Brain microvascular endothelial cell (primary cell): Measurements from ENCODE around the gene CHPF.

ENCODE experiments used
- DNase-seq: peaks from one replicate; pipeline ENCODE4 v3.0.0-alpha.2; 2020
- H3K27ac ChIP-seq: fragments of 250-450 bp; sonication (Bioruptor Pico); 2 replicates; pipeline ENCODE4 v1.5.1; 2020; ENCODE audit warnings: mild to moderate bottlenecking, moderate library complexity
- H3K27me3 ChIP-seq: fragments of 250-450 bp; sonication (Bioruptor Pico); replicated peaks from 2 replicates; pipeline ENCODE4 v1.5.1; 2020; ENCODE audit warnings: mild to moderate bottlenecking
- H3K36me3 ChIP-seq: fragments of 250-450 bp; sonication (Bioruptor Pico); replicated peaks from 2 replicates; pipeline ENCODE4 v1.5.1; 2020; ENCODE audit warnings: mild to moderate bottlenecking
- H3K4me3 ChIP-seq: 2 replicates; pipeline ENCODE4 v1.5.1; 2011; ENCODE audit warnings: low read depth, mild to moderate bottlenecking, control low read depth, low read length, moderate library complexity
- CTCF ChIP-seq: IDR thresholded peaks from 2 replicates; pipeline ENCODE4 v1.5.1; 2011; ENCODE audit warnings: low read depth, mild to moderate bottlenecking, moderate library complexity, low read length, control low read depth, inconsistent platforms; ENCODE audit errors: missing control alignments
- in situ Hi-C: cut with HindIII; loops from 2 replicates; pipeline ENCODE4 v1.10.0; 2017; ENCODE audit warnings: low sequenced_read_pairs, low pct_ligation_motif_present

The CHPF gene

DNA sequence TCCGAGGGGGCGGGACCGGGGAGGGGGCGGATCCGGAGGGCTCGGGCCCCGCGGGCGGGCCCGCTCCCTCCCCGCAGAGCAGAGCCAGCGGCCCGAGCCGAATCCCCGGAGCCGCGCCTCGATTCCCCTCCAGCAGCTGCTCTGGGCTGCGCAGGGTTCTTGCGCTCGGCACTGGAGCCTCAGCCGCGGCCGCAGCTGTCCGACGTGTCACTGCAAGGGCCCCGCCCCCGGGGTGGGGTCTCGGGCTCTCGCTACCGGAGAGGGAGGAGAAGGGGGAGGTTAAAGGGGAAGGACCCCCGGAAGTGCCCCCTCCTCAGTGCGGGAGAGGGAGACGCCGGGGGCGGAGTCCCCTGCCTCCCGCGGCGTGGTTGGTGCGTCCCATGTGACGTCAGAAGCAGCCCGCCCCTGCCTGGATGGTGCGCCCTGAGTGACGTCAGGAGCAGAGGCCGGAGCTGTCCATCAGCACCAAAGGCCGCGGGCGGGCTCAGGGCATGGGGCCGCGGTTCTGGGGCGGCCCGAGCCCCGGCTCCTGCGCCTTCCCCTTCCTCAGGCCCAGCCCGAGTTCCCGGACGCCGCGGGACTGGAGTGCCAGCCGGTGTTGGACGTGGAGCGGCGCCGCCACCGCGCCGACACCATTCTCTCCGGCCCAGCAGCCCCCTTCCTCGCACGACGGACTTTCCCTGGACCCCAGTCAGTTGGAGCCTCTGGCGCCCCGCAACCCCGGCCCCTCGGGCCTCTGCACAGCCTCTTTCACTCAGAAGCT, at the start of gene CHPF, which contains the start of gene TMEM198:
Gene CHPF (minus strand): TSS at position 214 of the 763 bp plus-strand sequence. CDS start 271 bp downstream, outside the sequence.
Gene TMEM198 (plus strand): TSS at position 433 of the 763 bp plus-strand sequence. CDS start 700 bp downstream, outside the sequence.
- peak; percentile 96 for DNase-seq
- H3K36me3 ChIP-seq, result peaks cover 26% of the 10 kb centered on the region
- no peak for TF ChIP-seq CTCF
- peak within 1 kb of the TSS; percentile 61 for H3K27ac ChIP-seq
- in situ Hi-C loops, result no loop called here
- H3K4me3 ChIP-seq, result peak within 1 kb of the TSS; percentile 70
- no peaks in the 10 kb centered on the region for H3K27me3 ChIP-seq

- H3K27me3 ChIP-seq, result no peaks in the 10 kb centered on the region
- in situ Hi-C loops, result no loop called here
Observed at GRCh38 chr2:219593154-219593553, 49.5 kb upstream of the CHPF start.

DNA sequence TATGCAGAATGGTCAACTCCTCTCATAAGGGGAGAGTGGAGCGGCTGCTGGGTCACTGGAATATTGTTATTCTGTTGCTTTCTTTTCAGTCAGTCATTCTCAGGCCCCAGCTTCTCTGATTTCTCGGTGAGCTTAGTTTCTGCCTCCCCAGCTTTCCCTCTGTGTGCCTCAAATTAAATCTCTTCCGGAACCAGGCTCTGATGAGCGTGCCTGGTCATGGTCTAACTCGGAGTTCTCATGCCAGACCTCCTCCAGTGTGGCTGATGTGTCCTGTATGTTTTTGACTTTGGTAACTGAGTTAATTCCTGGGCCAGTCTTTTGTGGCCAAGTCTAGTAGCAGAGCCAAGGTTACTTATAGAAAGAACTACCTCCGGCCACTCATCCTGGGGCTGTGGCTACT, 49.1 kb upstream of the CHPF start:
- no peak for DNase-seq
- H3K27ac ChIP-seq, result no peak overlapping the region
- H3K4me3 ChIP-seq, result no peak overlapping the region
- no peaks in the 10 kb centered on the region for H3K36me3 ChIP-seq
- no peaks in the 10 kb centered on the region for H3K27me3 ChIP-seq
- in situ Hi-C loops, result no loop called here
- TF ChIP-seq CTCF, result no peak

More at GRCh38 chr2:219593154-219593553, 49.5 kb upstream of the CHPF start:
- H3K27ac ChIP-seq, result no peak overlapping the region
- H3K36me3 ChIP-seq, result no peaks in the 10 kb centered on the region
- no peak for TF ChIP-seq CTCF
- DNase-seq, result no peak
- no peak overlapping the region for H3K4me3 ChIP-seq

DNA sequence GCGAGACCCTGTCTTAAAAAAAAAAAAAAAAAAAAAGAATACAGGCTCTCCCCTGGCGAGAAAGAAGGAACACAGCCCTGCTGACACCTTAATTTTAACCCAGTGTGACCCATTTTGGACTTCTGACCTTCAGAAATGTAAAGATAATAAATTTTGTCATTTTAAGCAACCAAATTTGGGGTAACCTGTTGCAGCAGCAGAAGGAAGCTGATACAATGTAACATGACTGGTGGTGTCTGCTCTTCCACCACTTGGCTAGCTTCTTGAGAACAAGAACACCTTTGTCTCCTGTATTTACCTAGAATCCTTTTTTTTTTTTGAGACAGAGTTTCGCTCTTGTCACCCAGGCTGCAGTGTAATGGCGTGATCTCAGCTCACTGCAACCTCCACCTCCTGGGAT, 47.5 kb upstream of the CHPF start:
- no peak for DNase-seq
- no peaks in the 10 kb centered on the region for H3K36me3 ChIP-seq
- H3K27me3 ChIP-seq, result no peaks in the 10 kb centered on the region
- no peak overlapping the region for H3K27ac ChIP-seq
- no peak for TF ChIP-seq CTCF
- in situ Hi-C loops, result no loop called here
- H3K4me3 ChIP-seq, result no peak overlapping the region

GRCh38 chr2:219581346-219581745, 37.7 kb upstream of the CHPF start:
- no peak for TF ChIP-seq CTCF
- in situ Hi-C loops, result no loop called here
- no peaks in the 10 kb centered on the region for H3K27me3 ChIP-seq
- no peaks in the 10 kb centered on the region for H3K36me3 ChIP-seq
- H3K27ac ChIP-seq, result no peak overlapping the region
- no peak overlapping the region for H3K4me3 ChIP-seq
- no peak for DNase-seq
